GM12878 (cell line): ENCODE results near the gene CARD10. TPM values are rescaled to one million over a fixed set of nuclear protein-coding genes. Genes with fewer than 3 reads are reported as not detected.

Experiments used
- ATAC-seq: fragments of 200-7000 bp; cut with Tn5 transposase; 3 replicates; pipeline ENCODE4 v1.9.1; 2020; ENCODE audit warnings: mild to moderate bottlenecking, moderate library complexity
- BruUV-seq: library from RNA; stranded (reverse); fragments of 400-500 nt; replicated peaks from 2 replicates; lab custom pipeline; 2021; lab: Mats Ljungman, UMichigan
- CTCF ChIA-PET: fragments of 300-600 bp; sonication (Branson Sonifier 250); formaldehyde crosslinking; extraction: SDS; loops from one replicate; lab custom pipeline; 2021; ENCODE audit warnings: inconsistent platforms; lab: Yijun Ruan, JAX
- POLR2A ChIA-PET: fragments of 350-600 bp; formaldehyde crosslinking; extraction: SDS; loops from one replicate; lab custom pipeline; 2021; ENCODE audit warnings: inconsistent platforms; lab: Charles Lee
- RAD21 ChIA-PET: fragments of 300-600 bp; sonication (Branson Sonifier 250); formaldehyde crosslinking; loops from one replicate; lab custom pipeline; 2023; ENCODE audit warnings: antibody characterized with exemption; ENCODE audit not compliant: unreplicated experiment; lab: Charles Lee
- SMC1A ChIA-PET: fragments of 300-600 bp; sonication (Branson Sonifier 250); formaldehyde crosslinking; loops from one replicate; lab custom pipeline; 2023; ENCODE audit not compliant: unreplicated experiment, uncharacterized antibody; lab: Charles Lee
- DNase-seq: peaks from one replicate; pipeline ENCODE4 v3.0.0-alpha.2; 2011; ENCODE audit warnings: low read depth, low spot score
- FAIRE-seq: peaks from 3 replicates; lab custom pipeline; 2011; peaks lifted over from hg19 to GRCh38; lab: Jason Lieb, UNC
- H2AFZ ChIP-seq: 2 replicates; pipeline ENCODE4 v1.6.0; 2011; ENCODE audit warnings: low read depth, low read length, control low read depth; ENCODE audit not compliant: control insufficient read depth
- H3K27ac ChIP-seq: 2 replicates; pipeline ENCODE4 v1.5.1; 2011; ENCODE audit warnings: control low read depth; ENCODE audit not compliant: control insufficient read depth, insufficient read depth
- H3K27me3 ChIP-seq, 2 experiments: replicated peaks in 1 of 2; 2 replicates each; pipeline versions ENCODE4 v1.6.0 to v1.6.1; 2011; ENCODE audit warnings: low read length in 1 of 2; ENCODE audit not compliant: control insufficient read depth in 2 of 2, insufficient read depth in 2 of 2
- H3K36me3 ChIP-seq, 2 experiments: 2 replicates each; pipeline ENCODE4 v1.5.1; 2011; ENCODE audit warnings: low read length in 1 of 2; ENCODE audit not compliant: control insufficient read depth in 2 of 2, insufficient read depth in 2 of 2
- H3K4me1 ChIP-seq: 2 replicates; pipeline ENCODE4 v1.6.1; 2011; ENCODE audit warnings: mild to moderate bottlenecking, low read length, moderate library complexity, mixed read lengths; ENCODE audit not compliant: control insufficient read depth, insufficient read depth
- H3K4me2 ChIP-seq: 2 replicates; pipeline ENCODE4 v1.6.0; 2011; ENCODE audit warnings: control low read depth; ENCODE audit not compliant: control insufficient read depth, insufficient read depth
- H3K4me3 ChIP-seq: fragments of 200-600 bp; sonication (generic); 2 replicates; pipeline ENCODE4 v1.5.1; 2016
- H3K79me2 ChIP-seq: 2 replicates; pipeline ENCODE4 v1.6.0; 2011; ENCODE audit warnings: low read length; ENCODE audit not compliant: control insufficient read depth, insufficient read depth
- H3K9ac ChIP-seq: 2 replicates; pipeline ENCODE4 v1.8.0; 2011; ENCODE audit warnings: low read length, control low read depth, mixed read lengths; ENCODE audit not compliant: control insufficient read depth, insufficient read depth
- H3K9me3 ChIP-seq: replicated peaks from 3 replicates; pipeline ENCODE4 v1.5.1; 2011; ENCODE audit warnings: mild to moderate bottlenecking, low read length; ENCODE audit not compliant: control insufficient read depth, insufficient read depth
- H4K20me1 ChIP-seq: 2 replicates; pipeline ENCODE4 v1.6.0; 2011; ENCODE audit not compliant: control insufficient read depth, insufficient read depth
- ASH2L ChIP-seq: fragments of 300-600, 200-600 bp; sonication (generic); IDR thresholded peaks from 2 replicates; pipeline ENCODE4 v1.6.1; 2017; ENCODE audit warnings: low read depth, mild to moderate bottlenecking, borderline replicate concordance
- ESRRA ChIP-seq: IDR thresholded peaks from 2 replicates; pipeline ENCODE4 v1.6.1; 2012; ENCODE audit warnings: mild to moderate bottlenecking, low read length, improper control_type of control experiment
- MLLT1 ChIP-seq: fragments of 450-650 bp; IDR thresholded peaks from 2 replicates; pipeline ENCODE4 v1.6.1; 2016; ENCODE audit warnings: mild to moderate bottlenecking
- PBX3 ChIP-seq: IDR thresholded peaks from 2 replicates; pipeline ENCODE4 v1.6.1; 2011; ENCODE audit warnings: mild to moderate bottlenecking, low read depth, low read length, moderate library complexity; ENCODE audit not compliant: insufficient replicate concordance
- STAT1 ChIP-seq: fragments of 450-650 bp; conservative IDR thresholded peaks from 2 replicates; pipeline ENCODE4 v1.6.1; 2014; ENCODE audit warnings: antibody characterized with exemption, mild to moderate bottlenecking
- ZSCAN29 ChIP-seq: fragments of 450-650 bp; IDR thresholded peaks from 2 replicates; pipeline ENCODE4 v1.6.1; 2017; ENCODE audit warnings: mild to moderate bottlenecking, moderate library complexity
- WGBS: methylation state at CpG from one replicate; pipeline ENCODE4 v1.1.6; 2016; ENCODE audit warnings: low lambda C conversion rate; ENCODE audit not compliant: insufficient replicate concordance, insufficient coverage; ENCODE audit errors: missing lambda C conversion rate; 5-methylcytosine and 5-hydroxymethylcytosine counted together
- in situ Hi-C: fragments of 300-500 bp; cut with MboI; formaldehyde crosslinking; loops from 9 replicates; pipeline ENCODE4 v1.14.3; 2018; ENCODE audit warnings: mixed read lengths
- intact Hi-C: fragments of 100-400 bp; cut with micrococcal nuclease; formaldehyde crosslinking; loops from one replicate; pipeline ENCODE4 v1.14.2; 2022; ENCODE audit not compliant: unreplicated experiment
- polyA plus RNA-seq, 11 experiments: library from polyadenylated mRNA; depleted of rRNA in 4 of 11; unstranded in 6 of 11; stranded (reverse) in 5 of 11; fragments of >200 nt; fragmentation: Nextera tagmentation in 4 of 11; fragmentation: Illumina TruSeq in 1 of 11; extraction: Ambion mirVana in 4 of 11; extraction: Trizol in 1 of 11; gene quantifications; 1 replicate in 1 of 11; 2 replicates in 10 of 11; pipeline versions ENCODE4 v1.2.1 to v1.2.3, GENCODE V29; 2011 to 2016; ENCODE audit warnings: inconsistent platforms in 2 of 11, missing spikeins in 2 of 11, low read depth in 1 of 11
- total RNA-seq, 4 experiments: library from RNA; depleted of rRNA in 3 of 4; stranded (reverse); fragments of >200 nt in 3 of 4; fragmentation: Illumina TruSeq in 1 of 4; extraction: Trizol in 1 of 4; gene quantifications; 2 replicates each; pipeline versions ENCODE4 v1.2.1 to v1.2.3, GENCODE V29; 2013 to 2021

The CARD10 gene
- total and polyA plus RNA-seq, 10 of the 15 experiments (the other 5 are each of a cell fraction or from before 2014, with no cell fraction given) = 0.08 to 0.10 (median 0.10) TPM; not detected in 7

- no peak for TF ChIP-seq ASH2L
- TF ChIP-seq ZSCAN29 = no peak
Measured at GRCh38 chr22:37480387-37481346, 38.5 kb downstream of the CARD10 start (continued).

GRCh38 chr22:37479196-37479595, 40.0 kb downstream of the CARD10 start:
- Histone ChIP-seq H4K20me1 (no peaks in the 10 kb centered on the region; the same call in 1 of the 2 replicates), H3K4me1 (peaks cover 16% of the 10 kb centered on the region), H2AFZ (no peak overlapping the region), H3K27me3 (no peaks in the 10 kb centered on the region), H3K36me3 (peaks cover 13 to 19% of the 10 kb centered on the region in 2 experiments; a peak in 3 of 4 replicates), H3K79me2 (peaks cover 31% of the 10 kb centered on the region), H3K27ac (no peak overlapping the region), H3K9ac (no peak overlapping the region), H3K9me3 (no peaks in the 10 kb centered on the region), H3K4me2 (no peak overlapping the region), H3K4me3 (no peak overlapping the region)
- POLR2A ChIA-PET = no interaction called here
- CTCF ChIA-PET = interaction anchor here (0.7 kb wide), 1 partner anchor 72 kb away, joined by 3 read pairs; no protein-coding TSS in a partner anchor
- ATAC-seq (no peak), DNase-seq (no peak), FAIRE-seq (no peak)
- RAD21 ChIA-PET = no interaction called here
- TF ChIP-seq MLLT1 = no peak
- no peak for TF ChIP-seq STAT1
- no peak for TF ChIP-seq PBX3
- TF ChIP-seq ESRRA = no peak
- intact Hi-C loops (no loop called here), in situ Hi-C loops (no loop called here)
- WGBS = 97% methylated on average over 15 of the region's 15 CpGs
- BruUV-seq = no TSS peak
- SMC1A ChIA-PET = no interaction called here
